Measurements from ENCODE around the gene TMEM163.

GRCh38 chr2:134717286-134718022 is 1.3 kb downstream of the TMEM163 start:
- no peak for TF ChIP-seq CTCF (conservative IDR thresholded peaks at IDR 0.05; ENCODE audit: low read length)
- TF ChIP-seq EZH2phosphoT487 (IDR thresholded peaks at IDR 0.05; ENCODE audit: borderline replicate concordance, low read depth, low read length), result no peak

Measured in OCI-LY7 (cell line).